AG10803 (cell line): ENCODE data around the gene ATG9A.
A peak's percentile ranks its signal among the peaks of the same experiment; 100 is the strongest.

ENCODE experiments used
- DNase-seq: peaks from one replicate; pipeline ENCODE4 v3.0.0; 2010; ENCODE audit warnings: low read depth
- H3K4me3 ChIP-seq: 2 replicates; pipeline ENCODE4 v1.5.1; 2011; ENCODE audit warnings: mild to moderate bottlenecking, low read length, control low read depth
- TF ChIP-seq, protein P1 (sequence below): conservative IDR thresholded peaks from 2 replicates; pipeline ENCODE4 v1.5.1; 2011; ENCODE audit warnings: mild to moderate bottlenecking, low read length, control low read depth, inconsistent platforms

ATG9A gene

GRCh38 chr2:219184121-219184520, 45.3 kb downstream of the ATG9A start:
- TF ChIP-seq, protein P1, sequence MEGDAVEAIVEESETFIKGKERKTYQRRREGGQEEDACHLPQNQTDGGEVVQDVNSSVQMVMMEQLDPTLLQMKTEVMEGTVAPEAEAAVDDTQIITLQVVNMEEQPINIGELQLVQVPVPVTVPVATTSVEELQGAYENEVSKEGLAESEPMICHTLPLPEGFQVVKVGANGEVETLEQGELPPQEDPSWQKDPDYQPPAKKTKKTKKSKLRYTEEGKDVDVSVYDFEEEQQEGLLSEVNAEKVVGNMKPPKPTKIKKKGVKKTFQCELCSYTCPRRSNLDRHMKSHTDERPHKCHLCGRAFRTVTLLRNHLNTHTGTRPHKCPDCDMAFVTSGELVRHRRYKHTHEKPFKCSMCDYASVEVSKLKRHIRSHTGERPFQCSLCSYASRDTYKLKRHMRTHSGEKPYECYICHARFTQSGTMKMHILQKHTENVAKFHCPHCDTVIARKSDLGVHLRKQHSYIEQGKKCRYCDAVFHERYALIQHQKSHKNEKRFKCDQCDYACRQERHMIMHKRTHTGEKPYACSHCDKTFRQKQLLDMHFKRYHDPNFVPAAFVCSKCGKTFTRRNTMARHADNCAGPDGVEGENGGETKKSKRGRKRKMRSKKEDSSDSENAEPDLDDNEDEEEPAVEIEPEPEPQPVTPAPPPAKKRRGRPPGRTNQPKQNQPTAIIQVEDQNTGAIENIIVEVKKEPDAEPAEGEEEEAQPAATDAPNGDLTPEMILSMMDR: no peak
- DNase-seq: no peak
- no peak overlapping the region for H3K4me3 ChIP-seq

DNA sequence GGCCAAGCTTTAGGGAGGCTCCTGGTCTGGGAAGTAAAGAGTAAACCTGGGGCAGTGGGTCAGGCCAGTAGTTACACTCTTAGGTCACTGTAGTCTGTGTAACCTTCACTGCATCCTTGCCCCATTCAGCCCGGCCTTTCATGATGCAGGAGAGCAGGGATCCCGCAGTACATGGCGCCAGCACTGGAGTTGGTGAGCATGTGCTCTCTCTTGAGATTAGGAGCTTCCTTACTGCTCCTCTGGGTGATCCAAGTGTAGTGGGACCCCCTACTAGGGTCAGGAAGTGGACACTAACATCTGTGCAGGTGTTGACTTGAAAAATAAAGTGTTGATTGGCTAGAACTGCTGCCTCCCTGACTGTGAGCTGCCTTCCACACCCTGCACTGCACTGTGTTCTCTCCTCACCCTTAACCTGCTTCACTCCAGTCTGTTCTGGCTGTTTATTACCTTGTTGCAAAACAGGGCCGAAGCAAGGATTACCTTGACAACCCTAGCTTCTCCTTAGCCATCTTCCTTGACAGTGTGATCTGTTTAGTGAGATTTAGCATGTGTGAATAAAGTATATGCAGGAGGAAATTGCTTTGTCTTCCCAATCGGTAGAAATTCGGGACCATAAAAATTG, 46.2 kb downstream of the ATG9A start:
- H3K4me3 ChIP-seq: no peak overlapping the region
- TF ChIP-seq, protein P1: no peak
- no peak for DNase-seq

DNA sequence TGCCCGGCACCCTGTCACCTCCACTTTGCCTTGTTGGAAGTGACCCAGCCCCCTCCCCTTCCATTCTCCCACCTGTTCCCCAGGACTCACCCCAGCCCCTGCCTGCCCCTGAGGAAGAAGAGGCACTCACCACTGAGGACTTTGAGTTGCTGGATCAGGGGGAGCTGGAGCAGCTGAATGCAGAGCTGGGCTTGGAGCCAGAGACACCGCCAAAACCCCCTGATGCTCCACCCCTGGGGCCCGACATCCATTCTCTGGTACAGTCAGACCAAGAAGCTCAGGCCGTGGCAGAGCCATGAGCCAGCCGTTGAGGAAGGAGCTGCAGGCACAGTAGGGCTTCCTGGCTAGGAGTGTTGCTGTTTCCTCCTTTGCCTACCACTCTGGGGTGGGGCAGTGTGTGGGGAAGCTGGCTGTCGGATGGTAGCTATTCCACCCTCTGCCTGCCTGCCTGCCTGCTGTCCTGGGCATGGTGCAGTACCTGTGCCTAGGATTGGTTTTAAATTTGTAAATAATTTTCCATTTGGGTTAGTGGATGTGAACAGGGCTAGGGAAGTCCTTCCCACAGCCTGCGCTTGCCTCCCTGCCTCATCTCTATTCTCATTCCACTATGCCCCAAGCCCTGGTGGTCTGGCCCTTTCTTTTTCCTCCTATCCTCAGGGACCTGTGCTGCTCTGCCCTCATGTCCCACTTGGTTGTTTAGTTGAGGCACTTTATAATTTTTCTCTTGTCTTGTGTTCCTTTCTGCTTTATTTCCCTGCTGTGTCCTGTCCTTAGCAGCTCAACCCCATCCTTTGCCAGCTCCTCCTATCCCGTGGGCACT, 46.9 kb downstream of the ATG9A start:
- TF ChIP-seq, protein P1: no peak
- no peak overlapping the region for H3K4me3 ChIP-seq
- DNase-seq: no peak

- DNase-seq: no peak
- H3K4me3 ChIP-seq: no peak overlapping the region
- TF ChIP-seq, protein P1: no peak
Measured at GRCh38 chr2:219181531-219181930, 47.9 kb downstream of the ATG9A start.

DNA sequence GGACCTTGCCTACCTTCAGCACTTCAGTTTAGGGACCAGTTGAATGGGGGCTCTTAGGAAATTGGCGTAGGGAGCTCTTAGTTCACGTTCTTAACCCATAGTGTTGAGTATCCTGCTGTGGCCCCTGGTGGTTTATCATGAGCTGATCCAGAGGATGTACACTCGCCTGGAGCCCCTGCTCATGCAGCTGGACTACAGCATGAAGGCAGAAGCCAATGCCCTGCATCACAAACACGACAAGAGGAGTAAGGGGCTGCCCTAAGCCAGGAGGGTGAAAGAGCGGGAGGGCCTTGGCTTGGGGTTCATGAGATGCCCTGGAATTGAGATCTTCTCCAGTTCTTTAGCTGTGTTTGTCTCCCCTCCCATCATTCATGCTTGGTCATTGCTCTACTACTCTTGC, 48.5 kb downstream of the ATG9A start:
- TF ChIP-seq, protein P1: no peak
- no peak for DNase-seq
- no peak overlapping the region for H3K4me3 ChIP-seq

GRCh38 chr2:219179601-219180465, 49.6 kb downstream of the ATG9A start:
- peak overlapping the region; percentile 93 for H3K4me3 ChIP-seq
- DNase-seq: no peak
- TF ChIP-seq, protein P1: no peak
